NCI-H146 treated with DMSO at 0.1 percent for 48 hours (cell line): ENCODE results near the gene MAPK10.
"Not testable (repeated sequence)": the region's sequence is repeated elsewhere in the genome, so short reads cannot be mapped to it uniquely, and the experiment has no call there.

Source experiments
- DNase-seq: peaks from one replicate; lab custom pipeline; 2025; ENCODE audit not compliant: unreplicated experiment; lab: John Stamatoyannopoulos, UW

The MAPK10 gene

GRCh38 chr4:86203176-86203575 is 156.7 kb downstream of the MAPK10 start:
- DNase-seq: no peak

GRCh38 chr4:86185659-86186058 is 174.2 kb downstream of the MAPK10 start:
- no peak for DNase-seq

- DNase-seq: no peak
Measured at GRCh38 chr4:86184901-86185285, 175.0 kb downstream of the MAPK10 start.

- DNase-seq: no peak
Measured at GRCh38 chr4:86184216-86184900, 175.5 kb downstream of the MAPK10 start.

- DNase-seq: no peak
Measured at GRCh38 chr4:86181585-86181984, 178.3 kb downstream of the MAPK10 start.

GRCh38 chr4:86178211-86178610 is 181.6 kb downstream of the MAPK10 start:
- DNase-seq: no peak

GRCh38 chr4:86174506-86174905 is 185.3 kb downstream of the MAPK10 start:
- DNase-seq: no peak

GRCh38 chr4:86168335-86168734 is 191.5 kb downstream of the MAPK10 start:
- DNase-seq: not testable (repeated sequence)

GRCh38 chr4:86160426-86160825 is 199.4 kb downstream of the MAPK10 start:
- DNase-seq: no peak

GRCh38 chr4:86159216-86159615 is 200.6 kb downstream of the MAPK10 start:
- DNase-seq: no peak

GRCh38 chr4:86156531-86156930 is 203.3 kb downstream of the MAPK10 start:
- no peak for DNase-seq

- no peak for DNase-seq
Measured at GRCh38 chr4:86155766-86156165, 204.1 kb downstream of the MAPK10 start.

- no peak for DNase-seq
Measured at GRCh38 chr4:86152454-86152853, 207.4 kb downstream of the MAPK10 start.

GRCh38 chr4:86151196-86151595 is 208.7 kb downstream of the MAPK10 start:
- DNase-seq: no peak

GRCh38 chr4:86141161-86141560 is 218.7 kb downstream of the MAPK10 start:
- DNase-seq: no peak

- DNase-seq: no peak
Measured at GRCh38 chr4:86132468-86132867, 227.4 kb downstream of the MAPK10 start.

- DNase-seq: no peak
Measured at GRCh38 chr4:86131456-86131855, 228.4 kb downstream of the MAPK10 start.

GRCh38 chr4:86130160-86130933 is 229.5 kb downstream of the MAPK10 start:
- DNase-seq: no peak

GRCh38 chr4:86129546-86129945 is 230.3 kb downstream of the MAPK10 start:
- no peak for DNase-seq

GRCh38 chr4:86122404-86122803 is 237.4 kb downstream of the MAPK10 start:
- no peak for DNase-seq

GRCh38 chr4:86118711-86119110 is 241.1 kb downstream of the MAPK10 start:
- no peak for DNase-seq

GRCh38 chr4:86117705-86118302 is 242.0 kb downstream of the MAPK10 start:
- no peak for DNase-seq
